LNCAP (cell line): ENCODE measurements around the gene ABCC4.

ENCODE experiments used
- CTCF ChIP-seq: fragments of 450-650 bp; IDR thresholded peaks from 2 replicates; pipeline ENCODE4 v1.5.1; 2017; ENCODE audit warnings: mild to moderate bottlenecking

The ABCC4 gene

DNA sequence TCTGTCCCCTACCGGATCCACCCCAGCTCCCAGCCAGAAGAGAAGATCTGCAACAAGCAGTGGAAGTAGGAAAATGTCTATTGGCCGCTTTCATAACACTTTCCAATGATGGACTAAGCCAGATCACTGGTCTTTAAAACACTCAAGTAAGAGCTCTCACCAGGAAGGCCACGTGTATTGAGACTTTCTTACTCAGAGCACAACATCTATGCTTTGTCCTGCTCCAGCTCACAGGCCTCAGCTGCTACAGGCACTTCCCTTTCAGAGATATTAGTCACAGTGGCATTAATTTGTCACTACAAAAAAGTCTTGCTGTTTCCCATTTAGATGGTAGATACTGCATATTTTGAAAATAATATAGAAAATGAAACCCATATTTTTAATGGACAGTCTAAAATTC, 164.2 kb downstream of the ABCC4 start:
- no peak for TF ChIP-seq CTCF

DNA sequence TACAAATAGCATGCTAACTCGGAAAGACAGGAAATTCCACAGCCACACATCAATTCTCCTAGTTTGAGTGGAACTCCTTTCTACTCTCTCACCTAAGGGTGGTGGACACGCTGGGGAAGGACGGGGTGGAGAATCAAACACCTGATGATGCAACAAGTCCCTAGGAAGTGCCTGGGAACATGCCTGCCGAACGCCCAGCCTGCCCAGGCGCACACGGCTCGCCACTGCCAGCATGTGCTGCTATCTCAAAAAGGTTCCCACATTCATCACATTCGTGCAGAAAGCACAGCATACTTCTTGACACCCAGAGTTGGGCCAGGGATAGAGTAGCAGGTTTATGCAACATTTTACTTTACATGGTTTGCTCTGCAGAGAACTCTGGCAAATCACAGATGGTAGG, 164.6 kb downstream of the ABCC4 start:
- TF ChIP-seq CTCF: no peak

DNA sequence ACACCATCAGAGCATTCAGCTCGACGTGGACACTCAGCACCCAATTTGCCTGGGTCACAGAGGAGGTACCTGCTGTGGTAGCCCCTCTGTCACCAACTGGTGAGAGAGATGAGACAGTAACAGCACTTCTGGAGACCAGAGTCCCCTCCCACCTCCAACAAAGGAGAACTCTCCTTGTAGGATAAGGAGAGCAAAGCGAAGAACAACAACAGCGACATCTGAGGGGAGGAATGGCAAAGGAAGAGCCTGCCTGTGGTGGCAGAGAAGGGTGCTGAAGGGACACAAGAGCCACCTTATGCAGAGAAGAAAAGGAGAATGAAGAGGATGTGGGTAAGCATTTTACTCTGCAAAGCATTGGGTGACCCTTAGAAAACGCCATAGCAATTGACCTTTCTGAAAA, 167.8 kb downstream of the ABCC4 start:
- TF ChIP-seq CTCF: no peak

GRCh38 chr13:95129004-95129403, 172.2 kb downstream of the ABCC4 start:
- no peak for TF ChIP-seq CTCF

- TF ChIP-seq CTCF: no peak
These were observed 173.1 kb downstream of the ABCC4 start for GRCh38 chr13:95128045-95128643.

GRCh38 chr13:95124959-95125358, 176.3 kb downstream of the ABCC4 start:
- TF ChIP-seq CTCF: no peak

GRCh38 chr13:95123726-95124125, 177.5 kb downstream of the ABCC4 start:
- TF ChIP-seq CTCF: no peak

- TF ChIP-seq CTCF: no peak
These were observed 179.2 kb downstream of the ABCC4 start for GRCh38 chr13:95122063-95122462.
